Mesenchymal stem cell (in vitro differentiated cells and primary cell): Measurements from ENCODE around the gene MKLN1.

ENCODE experiments used
- DNase-seq: peaks from one replicate; pipeline ENCODE4 v3.0.0-alpha.2; 2013
- H2AFZ ChIP-seq: one replicate; pipeline ENCODE4 v1.6.1; 2013; ENCODE audit warnings: low read depth, mild to moderate bottlenecking, control low read depth, inconsistent platforms, low read length, moderate library complexity
- H2AK5ac ChIP-seq: 2 replicates; pipeline ENCODE4 v1.6.1; 2013; ENCODE audit warnings: low read length, moderate library complexity, mild to moderate bottlenecking, inconsistent platforms; ENCODE audit not compliant: severe bottlenecking
- H2BK120ac ChIP-seq: one replicate; pipeline ENCODE4 v1.6.1; 2013; ENCODE audit warnings: low read depth, mild to moderate bottlenecking, inconsistent platforms, low read length, moderate library complexity
- H2BK12ac ChIP-seq, 2 experiments: one replicate each; pipeline ENCODE4 v1.6.1; 2013; ENCODE audit warnings: inconsistent platforms in 2 of 2, low read length in 2 of 2, mild to moderate bottlenecking in 2 of 2, moderate library complexity in 2 of 2, control low read depth in 1 of 2
- H2BK15ac ChIP-seq: one replicate; pipeline ENCODE4 v1.6.1; 2013; ENCODE audit warnings: mild to moderate bottlenecking, low read depth, inconsistent platforms; ENCODE audit not compliant: poor library complexity, severe bottlenecking
- H2BK5ac ChIP-seq: 2 replicates; pipeline ENCODE4 v1.6.1; 2013; ENCODE audit warnings: low read depth, mild to moderate bottlenecking, low read length, control low read depth, inconsistent platforms; ENCODE audit not compliant: poor library complexity, severe bottlenecking
- H3K14ac ChIP-seq, 2 experiments: one replicate each; pipeline ENCODE4 v1.6.1; 2013; ENCODE audit warnings: inconsistent platforms in 2 of 2, low read length in 2 of 2, control low read depth in 1 of 2, mild to moderate bottlenecking in 1 of 2, moderate library complexity in 1 of 2
- H3K18ac ChIP-seq, 2 experiments: one replicate each; pipeline ENCODE4 v1.6.1; 2013; ENCODE audit warnings: inconsistent platforms in 2 of 2, low read length in 2 of 2, control low read depth in 1 of 2, low read depth in 1 of 2, mild to moderate bottlenecking in 1 of 2
- H3K23ac ChIP-seq, 2 experiments: one replicate each; pipeline ENCODE4 v1.6.1; 2013; ENCODE audit warnings: inconsistent platforms in 2 of 2, low read length in 2 of 2, mild to moderate bottlenecking in 2 of 2, moderate library complexity in 2 of 2, control low read depth in 1 of 2
- H3K27ac ChIP-seq: 2 replicates; pipeline ENCODE4 v1.5.1; 2013; ENCODE audit warnings: mild to moderate bottlenecking, moderate library complexity, low read length, control low read depth, inconsistent platforms; ENCODE audit not compliant: poor library complexity, severe bottlenecking
- H3K27me3 ChIP-seq, 2 experiments: 2 replicates each; pipeline versions ENCODE4 v1.6.1 to v1.7.0; 2013; ENCODE audit warnings: low read length in 2 of 2, mild to moderate bottlenecking in 2 of 2, moderate library complexity in 2 of 2, control low read depth in 1 of 2, inconsistent platforms in 1 of 2; ENCODE audit not compliant: control insufficient read depth in 1 of 2, insufficient read depth in 1 of 2
- H3K36me3 ChIP-seq, 2 experiments: 2 replicates each; pipeline versions ENCODE4 v1.6.1 to v1.7.0; 2013; ENCODE audit warnings: low read length in 2 of 2, control low read depth in 1 of 2, inconsistent platforms in 1 of 2, low read depth in 1 of 2, mild to moderate bottlenecking in 1 of 2; ENCODE audit not compliant: insufficient read depth in 2 of 2, control insufficient read depth in 1 of 2
- H3K4ac ChIP-seq, 2 experiments: one replicate each; pipeline ENCODE4 v1.6.1; 2013; ENCODE audit warnings: inconsistent platforms in 2 of 2, low read length in 2 of 2, mild to moderate bottlenecking in 2 of 2, moderate library complexity in 2 of 2, control low read depth in 1 of 2, low read depth in 1 of 2
- H3K4me1 ChIP-seq: 2 replicates; pipeline ENCODE4 v1.6.1; 2013; ENCODE audit warnings: low read depth, low read length, control low read depth; ENCODE audit not compliant: control insufficient read depth, insufficient read depth
- H3K4me2 ChIP-seq: 2 replicates; pipeline ENCODE4 v1.6.1; 2013; ENCODE audit warnings: low read length, mild to moderate bottlenecking, inconsistent platforms; ENCODE audit not compliant: poor library complexity, severe bottlenecking
- H3K4me3 ChIP-seq, 2 experiments: 2 replicates each; pipeline versions ENCODE4 v1.5.1 to v1.7.0; 2013; ENCODE audit warnings: low read length in 2 of 2, mild to moderate bottlenecking in 2 of 2, control low read depth in 1 of 2, low read depth in 1 of 2; ENCODE audit not compliant: insufficient read depth in 1 of 2
- H3K79me1 ChIP-seq: replicated peaks from 2 replicates; pipeline ENCODE4 v1.6.1; 2013; ENCODE audit warnings: mild to moderate bottlenecking, control low read depth, low read length, inconsistent platforms; ENCODE audit not compliant: poor library complexity, severe bottlenecking
- H3K9ac ChIP-seq: 2 replicates; pipeline ENCODE4 v1.7.0; 2013; ENCODE audit warnings: mild to moderate bottlenecking, low read length, moderate library complexity
- H3K9me3 ChIP-seq: 2 replicates; pipeline ENCODE4 v1.7.0; 2013; ENCODE audit warnings: mild to moderate bottlenecking, low read length; ENCODE audit not compliant: control insufficient read depth
- H4K8ac ChIP-seq: one replicate; pipeline ENCODE4 v1.6.1; 2013; ENCODE audit warnings: inconsistent platforms, mild to moderate bottlenecking, low read length, moderate library complexity
- H4K91ac ChIP-seq: one replicate; pipeline ENCODE4 v1.6.1; 2013; ENCODE audit warnings: mild to moderate bottlenecking, low read length, inconsistent platforms
- WGBS: methylation state at CpG from one replicate; pipeline ENCODE4 v1.1.7; 2013; ENCODE audit warnings: mixed read lengths; 5-methylcytosine and 5-hydroxymethylcytosine counted together

Gene MKLN1

DNA sequence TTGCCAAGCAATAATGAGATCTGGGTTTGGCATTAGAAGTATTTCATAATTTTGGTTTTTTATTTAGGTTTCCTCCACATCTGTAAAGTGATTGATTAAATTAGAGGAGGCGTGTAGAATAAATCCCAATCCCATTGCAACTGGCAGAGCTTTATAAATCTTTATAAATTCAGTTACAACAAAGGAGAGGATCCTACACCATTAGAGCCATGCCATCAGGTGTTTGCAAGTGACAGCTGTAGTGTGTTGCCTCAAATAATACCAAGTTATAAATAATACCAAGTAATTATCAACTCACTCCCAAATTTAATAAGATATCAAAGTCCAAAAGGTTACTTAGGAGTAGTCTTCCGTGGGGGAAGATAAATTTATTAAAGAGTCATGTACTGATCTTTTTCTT lies 166.5 kb downstream of the MKLN1 start:
- no peak overlapping the region for H3K14ac ChIP-seq
- no peak overlapping the region for H2BK12ac ChIP-seq
- no peak overlapping the region for H3K23ac ChIP-seq
- no peak overlapping the region for H2BK15ac ChIP-seq
- H3K18ac ChIP-seq: no peak overlapping the region
- no peak overlapping the region for H2AFZ ChIP-seq
- no peak overlapping the region for H3K9ac ChIP-seq
- no peaks in the 10 kb centered on the region for H3K27me3 ChIP-seq
- no peak overlapping the region for H2BK5ac ChIP-seq
- no peak for DNase-seq
- H3K4me1 ChIP-seq: no peaks in the 10 kb centered on the region
- peaks cover 4% of the 10 kb centered on the region for H3K79me1 ChIP-seq
- H3K27ac ChIP-seq: no peak overlapping the region
- H3K4me3 ChIP-seq: no peak overlapping the region
- H3K4ac ChIP-seq: no peak overlapping the region
- H2BK120ac ChIP-seq: no peak overlapping the region
- WGBS: no CpG with 5 or more reads among the region's 2 CpGs
- H3K9me3 ChIP-seq: no peaks in the 10 kb centered on the region
- no peak overlapping the region for H4K91ac ChIP-seq
- no peak overlapping the region for H2AK5ac ChIP-seq
- no peak overlapping the region for H3K4me2 ChIP-seq
- H4K8ac ChIP-seq: no peak overlapping the region
- peaks cover 4 to 36% of the 10 kb centered on the region in 2 experiments for H3K36me3 ChIP-seq

DNA sequence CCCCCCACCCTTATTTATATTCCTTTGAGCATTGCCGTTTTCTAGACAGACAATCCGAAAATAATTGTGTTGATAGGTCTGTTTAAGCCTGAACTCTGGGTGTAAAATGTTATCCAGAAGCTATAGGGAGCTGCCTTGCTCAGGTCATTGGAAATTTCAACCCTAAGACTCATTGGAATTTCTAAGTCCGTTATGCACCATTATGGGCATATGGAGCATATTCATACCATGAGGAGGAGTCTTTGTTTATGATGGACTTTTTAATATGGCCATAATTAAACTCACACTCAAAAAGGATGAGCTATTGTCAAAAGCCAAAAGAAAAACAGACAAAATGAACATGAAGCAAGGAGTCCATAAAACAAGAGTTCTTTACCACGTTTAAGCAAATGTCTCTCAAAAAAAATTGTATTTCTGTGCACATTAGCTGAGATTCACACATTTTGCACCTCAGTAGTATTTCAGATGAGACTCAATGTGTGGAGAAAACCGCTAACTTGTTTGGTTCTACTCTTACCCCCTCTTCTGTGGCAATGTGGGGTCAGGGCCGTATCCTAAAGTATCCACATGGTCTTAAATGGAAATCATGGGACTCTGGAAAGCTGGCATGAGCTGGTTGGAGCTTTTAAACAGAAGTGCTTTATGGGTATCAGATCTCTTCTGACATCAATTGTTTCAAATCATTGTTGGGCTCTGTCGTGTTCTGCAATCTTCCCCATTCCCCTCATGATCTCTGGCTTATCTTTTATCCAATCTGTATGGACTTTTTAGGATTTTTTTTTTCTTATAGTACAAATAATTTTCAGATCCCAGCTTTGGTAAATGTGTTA lies 168.2 kb downstream of the MKLN1 start:
- no peak overlapping the region for H3K4me2 ChIP-seq
- H3K9me3 ChIP-seq: no peaks in the 10 kb centered on the region
- H2AK5ac ChIP-seq: no peak overlapping the region
- H3K27ac ChIP-seq: no peak overlapping the region
- H2BK12ac ChIP-seq: no peak overlapping the region
- H2BK5ac ChIP-seq: no peak overlapping the region
- no peak overlapping the region for H4K91ac ChIP-seq
- H3K4ac ChIP-seq: no peak overlapping the region
- no peak overlapping the region for H4K8ac ChIP-seq
- peaks cover 4% of the 10 kb centered on the region for H3K79me1 ChIP-seq
- H3K23ac ChIP-seq: no peak overlapping the region
- no peak overlapping the region for H3K18ac ChIP-seq
- no peak overlapping the region for H3K4me3 ChIP-seq
- no peak overlapping the region for H2AFZ ChIP-seq
- H3K36me3 ChIP-seq: peaks cover 4 to 35% of the 10 kb centered on the region in 2 experiments
- H2BK15ac ChIP-seq: no peak overlapping the region
- H3K14ac ChIP-seq: no peak overlapping the region
- no peak for DNase-seq
- no peak overlapping the region for H2BK120ac ChIP-seq
- no peak overlapping the region for H3K9ac ChIP-seq
- H3K27me3 ChIP-seq: no peaks in the 10 kb centered on the region
- no peaks in the 10 kb centered on the region for H3K4me1 ChIP-seq
- 93% methylated on average over 6 of the region's 7 CpGs for WGBS

- Histone ChIP-seq H3K14ac (no peak overlapping the region), H3K4me1 (peaks cover 8% of the 10 kb centered on the region), H2BK15ac (no peak overlapping the region), H4K8ac (no peak overlapping the region), H3K27ac (no peak overlapping the region), H2BK120ac (no peak overlapping the region), H2AK5ac (no peak overlapping the region), H3K27me3 (no peaks in the 10 kb centered on the region), H2BK5ac (no peak overlapping the region), H3K4me2 (no peak overlapping the region), H3K23ac (no peak overlapping the region), H3K36me3 (peaks cover 4 to 29% of the 10 kb centered on the region in 2 experiments), H4K91ac (no peak overlapping the region), H3K79me1 (peaks cover 4% of the 10 kb centered on the region), H3K4me3 (no peak overlapping the region), H3K9ac (peak overlapping the region; percentile 68), H2BK12ac (no peak overlapping the region), H3K4ac (no peak overlapping the region), H3K9me3 (no peaks in the 10 kb centered on the region), H3K18ac (no peak overlapping the region), H2AFZ (no peak overlapping the region)
- WGBS: 83% methylated on average over 7 of the region's 7 CpGs
- no peak for DNase-seq
Observed at GRCh38 chr7:131497454-131497853, 169.8 kb downstream of the MKLN1 start.

GRCh38 chr7:131498237-131498885 lies 170.7 kb downstream of the MKLN1 start:
- no peak overlapping the region for H3K27ac ChIP-seq
- peaks cover 16% of the 10 kb centered on the region for H3K4me1 ChIP-seq
- H2BK12ac ChIP-seq: no peak overlapping the region
- H2AK5ac ChIP-seq: no peak overlapping the region
- no peak overlapping the region for H3K4ac ChIP-seq
- H2BK120ac ChIP-seq: no peak overlapping the region
- H3K36me3 ChIP-seq: peaks cover 4 to 29% of the 10 kb centered on the region in 2 experiments
- no peak overlapping the region for H2AFZ ChIP-seq
- no peak overlapping the region for H3K4me2 ChIP-seq
- DNase-seq: no peak
- WGBS: 100% methylated on average over 3 of the region's 4 CpGs
- no peak overlapping the region for H3K23ac ChIP-seq
- H3K14ac ChIP-seq: no peak overlapping the region
- peak overlapping the region in 1 of 2 experiments; percentile 20 for H3K4me3 ChIP-seq
- H3K79me1 ChIP-seq: peaks cover 4% of the 10 kb centered on the region
- H3K27me3 ChIP-seq: no peaks in the 10 kb centered on the region
- no peak overlapping the region for H2BK15ac ChIP-seq
- no peak overlapping the region for H3K18ac ChIP-seq
- H4K8ac ChIP-seq: no peak overlapping the region
- H3K9me3 ChIP-seq: no peaks in the 10 kb centered on the region
- peak overlapping the region; percentile 68 for H3K9ac ChIP-seq
- no peak overlapping the region for H4K91ac ChIP-seq
- no peak overlapping the region for H2BK5ac ChIP-seq
